GM18951 (cell line): ENCODE measurements around the gene GRIK1.

ENCODE experiments used
- POLR2A ChIP-seq: IDR thresholded peaks from 4 replicates; pipeline ENCODE4 v1.6.1; 2011; ENCODE audit warnings: mild to moderate bottlenecking; ENCODE audit not compliant: insufficient read length, insufficient read depth; ENCODE audit errors: extremely low read depth
- in situ Hi-C: fragments of 300-500 bp; cut with MboI; formaldehyde crosslinking; loops from one replicate; pipeline ENCODE4 v1.12.0; 2022; ENCODE audit warnings: low sequenced_read_pairs, mixed read lengths, inconsistent platforms; ENCODE audit not compliant: unreplicated experiment

GRIK1 gene

GRCh38 chr21:29849735-29850176, 90.0 kb downstream of the GRIK1 start:
- in situ Hi-C loops = loop anchor here (10.0 kb wide), 1 partner anchor 765 kb away; no protein-coding TSS in a partner anchor
- no peak for TF ChIP-seq POLR2A

DNA sequence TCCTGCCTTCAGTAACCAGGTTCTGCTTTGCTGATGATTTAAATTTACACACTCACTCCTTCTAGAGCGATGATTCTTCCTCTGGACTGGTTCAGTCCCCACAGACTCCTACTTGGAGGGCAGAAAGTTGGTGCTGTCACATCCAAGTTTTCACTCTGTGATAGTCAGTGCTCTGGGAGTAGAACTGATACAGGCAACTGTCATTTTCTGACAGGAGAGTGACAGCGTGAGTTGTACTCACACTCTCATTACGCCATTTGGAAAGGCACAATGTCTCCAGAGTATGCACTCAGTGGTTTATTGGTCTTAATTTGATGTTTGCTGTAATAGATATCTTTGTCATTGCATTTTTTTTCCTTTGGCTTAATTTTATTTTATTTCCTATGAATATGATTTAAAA, 96.0 kb downstream of the GRIK1 start:
- no peak for TF ChIP-seq POLR2A
- in situ Hi-C loops = loop anchor here (10.0 kb wide), 1 partner anchor 759 kb away; no protein-coding TSS in a partner anchor

GRCh38 chr21:29834617-29835016, 105.2 kb downstream of the GRIK1 start:
- in situ Hi-C loops = no loop called here
- TF ChIP-seq POLR2A = no peak

GRCh38 chr21:29832217-29832616, 107.6 kb downstream of the GRIK1 start:
- no peak for TF ChIP-seq POLR2A
- in situ Hi-C loops = no loop called here

DNA sequence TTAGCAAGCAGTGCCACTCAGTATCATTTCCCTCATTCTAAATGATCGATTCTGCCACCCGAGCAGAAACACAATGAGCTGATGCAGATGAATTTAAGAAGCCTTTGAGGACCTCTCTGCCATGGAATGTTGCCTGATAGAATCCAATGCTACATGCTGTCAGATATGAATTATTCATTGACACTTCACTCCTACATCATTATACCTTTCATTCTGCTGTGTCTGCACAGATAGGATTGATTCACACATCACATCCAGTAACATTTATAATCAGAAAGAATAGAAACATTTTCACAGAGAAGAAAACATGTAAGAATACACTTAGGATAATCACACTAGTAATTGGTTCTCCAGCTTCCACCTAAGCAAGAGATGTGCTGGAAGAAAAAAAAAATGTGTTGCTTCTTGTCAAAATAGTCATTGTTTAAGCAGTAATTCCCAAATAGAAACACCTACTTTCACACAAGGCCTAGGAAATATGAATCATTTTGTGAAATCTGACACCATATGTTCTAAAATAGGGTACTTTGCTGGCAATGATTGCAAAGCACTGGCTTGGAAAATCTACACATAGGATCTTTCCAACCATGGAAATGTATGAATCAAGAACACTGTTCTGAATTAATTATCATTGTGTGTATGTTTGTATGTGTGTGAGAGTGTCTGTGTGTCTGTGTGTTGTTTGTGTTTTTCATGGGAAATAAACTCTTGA, 110.1 kb downstream of the GRIK1 start:
- no peak for TF ChIP-seq POLR2A
- in situ Hi-C loops = no loop called here

DNA sequence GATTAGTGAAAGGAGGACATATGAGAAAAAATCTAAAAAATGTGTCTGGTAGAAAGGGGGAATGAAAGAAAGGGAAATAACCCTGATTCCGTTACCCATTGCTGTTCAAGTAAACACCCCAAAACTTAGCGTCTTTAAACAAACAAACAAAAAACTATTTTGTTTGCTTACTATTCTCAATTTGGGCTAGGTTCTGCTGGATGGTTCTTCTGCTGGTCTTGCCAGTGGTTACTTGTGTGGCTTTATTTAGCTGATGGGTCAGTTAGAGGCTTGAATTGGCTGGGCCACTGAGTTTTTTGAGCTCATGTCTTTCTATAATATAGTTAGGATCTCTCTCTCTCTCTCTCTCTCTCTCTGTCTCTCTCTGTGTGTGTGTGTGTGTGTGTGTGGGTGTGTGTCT, 112.1 kb downstream of the GRIK1 start:
- TF ChIP-seq POLR2A = no peak
- in situ Hi-C loops = no loop called here

DNA sequence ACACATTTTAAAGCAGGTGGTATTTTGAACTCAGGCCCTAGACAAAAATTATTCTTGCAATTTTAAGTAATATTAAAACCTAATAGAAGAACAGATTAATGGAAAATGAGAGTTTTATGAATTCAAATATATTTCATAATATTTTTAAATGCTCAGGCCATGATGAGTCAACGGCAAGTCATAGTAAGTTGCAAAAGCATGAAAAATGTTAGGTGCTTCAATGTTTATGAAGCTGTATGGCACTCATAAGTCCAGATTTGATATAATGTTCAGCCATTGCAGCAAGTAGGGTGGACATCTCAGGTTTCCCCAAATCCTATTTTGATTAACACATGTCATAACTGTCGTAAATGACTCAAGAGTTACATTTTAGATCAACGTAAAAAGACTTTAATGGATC, 112.6 kb downstream of the GRIK1 start:
- TF ChIP-seq POLR2A = no peak
- in situ Hi-C loops = no loop called here

- TF ChIP-seq POLR2A = no peak
- in situ Hi-C loops = no loop called here
Measured at GRCh38 chr21:29826386-29826785, 113.4 kb downstream of the GRIK1 start.

DNA sequence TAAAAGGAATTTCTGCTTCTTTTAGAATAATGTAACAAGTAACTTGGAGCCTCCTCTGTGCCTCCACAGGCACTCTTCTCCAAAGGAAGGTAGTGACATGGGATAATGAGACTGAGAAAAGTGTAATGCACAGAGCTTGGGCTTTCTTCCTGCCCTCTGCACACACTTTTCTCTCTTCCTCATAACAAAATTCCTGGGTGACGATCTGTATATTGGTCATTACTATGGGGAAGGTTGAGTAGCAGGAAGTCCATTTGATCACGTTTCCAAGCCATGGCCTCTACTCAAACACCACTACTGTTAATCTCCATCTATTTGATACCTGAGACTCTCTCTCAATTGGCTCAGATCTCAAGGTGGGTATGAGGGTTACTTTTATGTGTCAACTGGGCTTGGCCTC, 113.9 kb downstream of the GRIK1 start:
- TF ChIP-seq POLR2A = no peak
- in situ Hi-C loops = no loop called here

DNA sequence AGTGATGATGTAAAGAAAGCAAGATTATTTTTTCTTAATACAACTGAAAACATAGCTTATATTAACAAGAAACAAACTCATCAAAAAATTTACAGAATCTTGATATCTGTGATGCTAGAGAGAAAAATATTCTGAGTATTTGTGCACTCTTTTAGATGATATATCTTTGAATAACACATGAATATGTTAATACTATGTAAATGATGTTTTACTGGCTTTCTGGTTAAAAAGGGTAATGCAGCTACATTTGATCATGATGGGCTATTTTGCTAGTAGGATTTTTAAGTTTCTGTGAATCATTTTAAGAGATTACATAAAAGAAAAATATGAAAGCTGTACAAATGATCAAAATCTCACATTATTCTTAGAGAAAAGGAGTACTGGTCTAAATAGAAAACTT, 114.5 kb downstream of the GRIK1 start:
- in situ Hi-C loops = no loop called here
- TF ChIP-seq POLR2A = no peak

- TF ChIP-seq POLR2A = no peak
- in situ Hi-C loops = no loop called here
Measured at GRCh38 chr21:29822064-29822463, 117.7 kb downstream of the GRIK1 start.

- in situ Hi-C loops = no loop called here
- TF ChIP-seq POLR2A = no peak
Measured at GRCh38 chr21:29821230-29821629, 118.6 kb downstream of the GRIK1 start.

DNA sequence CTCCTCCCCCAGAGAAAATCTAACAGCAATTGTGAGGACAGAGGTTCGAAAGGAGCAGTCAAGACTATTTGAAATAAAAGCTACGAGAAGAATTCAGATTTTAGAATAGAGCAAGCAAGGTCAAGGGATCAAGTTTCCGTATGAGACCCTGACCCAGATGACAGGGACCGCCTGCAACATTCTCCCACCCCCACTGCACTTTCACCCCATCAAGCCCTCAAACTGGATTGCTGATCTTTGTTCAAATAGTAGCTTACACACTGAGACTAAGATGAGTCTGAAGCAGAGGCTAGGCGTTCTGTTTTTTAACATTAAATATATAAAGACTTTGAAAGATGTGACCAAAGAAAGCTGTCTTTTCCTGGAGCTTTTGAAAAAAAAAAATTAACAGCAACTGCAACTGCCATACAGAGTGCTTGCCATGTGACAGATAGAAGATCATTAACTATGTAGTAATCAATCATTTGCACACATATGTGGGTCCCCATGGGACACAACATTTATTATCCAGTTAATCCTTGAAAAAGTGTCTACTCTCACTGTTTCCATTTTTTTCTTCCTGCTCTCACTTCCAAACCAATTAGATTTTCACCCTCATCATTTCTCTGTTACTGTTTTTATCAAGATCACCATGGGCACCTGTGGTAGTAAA, 120.0 kb downstream of the GRIK1 start:
- in situ Hi-C loops = no loop called here
- TF ChIP-seq POLR2A = no peak

- no peak for TF ChIP-seq POLR2A
- in situ Hi-C loops = no loop called here
Measured at GRCh38 chr21:29818383-29818921, 121.3 kb downstream of the GRIK1 start.
